B cell (primary cell): Measurements from ENCODE around the gene KIAA0825. TPM values are rescaled to one million over a fixed set of nuclear protein-coding genes. Genes with fewer than 3 reads are reported as not detected.

Source experiments
- ATAC-seq: fragments of 200-7000 bp; cut with Tn5 transposase; one replicate; pipeline ENCODE4 v1.10.0; 2021; ENCODE audit warnings: low read depth, mild to moderate bottlenecking, moderate number of reproducible peaks, moderate library complexity
- CTCF ChIA-PET: fragments of 350-600 bp; sonication (Branson Sonifier 250); formaldehyde crosslinking; loops from one replicate; lab custom pipeline; 2021; ENCODE audit warnings: antibody characterized with exemption, inconsistent platforms; lab: Charles Lee
- POLR2A ChIA-PET: fragments of 350-600 bp; sonication (Branson Sonifier 250); formaldehyde crosslinking; loops from one replicate; lab custom pipeline; 2021; ENCODE audit warnings: antibody characterized with exemption; lab: Charles Lee
- DNase-seq: peaks from one replicate; pipeline ENCODE4 v3.0.0; 2013
- H2AFZ ChIP-seq: 2 replicates; pipeline ENCODE4 v1.6.1; 2012; ENCODE audit warnings: mild to moderate bottlenecking, low read depth, low read length; ENCODE audit not compliant: insufficient read depth, poor library complexity, severe bottlenecking
- H3K27ac ChIP-seq, 2 donors: 1 replicate in 1 of 2; 2 replicates in 1 of 2; pipeline ENCODE4 v1.5.1; 2012 to 2013; ENCODE audit warnings: low read length in 2 of 2, mild to moderate bottlenecking in 2 of 2, moderate library complexity in 1 of 2
- H3K27me3 ChIP-seq, 4 experiments: fragments of 200-600 bp in 1 of 4; sonication (generic) in 1 of 4; replicated peaks in 1 of 4; 1 replicate in 2 of 4; 2 replicates in 2 of 4; pipeline versions ENCODE4 v1.6.1 to v1.7.0; 2013 to 2016; ENCODE audit warnings: low read length in 3 of 4, mild to moderate bottlenecking in 2 of 4, mixed read lengths in 1 of 4, moderate library complexity in 1 of 4; ENCODE audit not compliant: insufficient read depth in 4 of 4, control insufficient read depth in 3 of 4; ENCODE audit errors: control extremely low read depth in 1 of 4
- H3K36me3 ChIP-seq, 2 experiments: replicated peaks in 1 of 2; 1 replicate in 1 of 2; 2 replicates in 1 of 2; pipeline versions ENCODE4 v1.6.1 to v1.7.1; 2013; ENCODE audit warnings: low read length in 1 of 2; ENCODE audit not compliant: insufficient read depth in 2 of 2, control insufficient read depth in 1 of 2; ENCODE audit errors: control extremely low read depth in 1 of 2, extremely low read depth in 1 of 2
- H3K4me1 ChIP-seq, 2 donors: fragments of 200-600 bp in 1 of 2; sonication (generic) in 1 of 2; 1 replicate in 1 of 2; 2 replicates in 1 of 2; pipeline versions ENCODE4 v1.5.1 to v1.6.1; 2013 to 2017; ENCODE audit warnings: low read length in 2 of 2; ENCODE audit not compliant: control insufficient read depth in 2 of 2, insufficient read depth in 2 of 2
- H3K4me2 ChIP-seq: replicated peaks from 2 replicates; pipeline ENCODE3; 2012; ENCODE audit warnings: mild to moderate bottlenecking, low read depth, low read length; ENCODE audit not compliant: poor library complexity, severe bottlenecking
- H3K4me3 ChIP-seq, 5 experiments: fragments of 200-600 bp in 1 of 5; sonication (generic) in 1 of 5; 1 replicate in 3 of 5; 2 replicates in 2 of 5; pipeline versions ENCODE4 v1.5.1 to v1.7.0; 2011 to 2016; ENCODE audit warnings: low read length in 4 of 5, mild to moderate bottlenecking in 4 of 5, low read depth in 2 of 5, control low read depth in 1 of 5, moderate library complexity in 1 of 5; ENCODE audit not compliant: insufficient read depth in 1 of 5; ENCODE audit errors: control extremely low read depth in 1 of 5, extremely low read depth in 1 of 5
- H3K79me2 ChIP-seq: fragments of 200-600 bp; sonication (generic); one replicate; pipeline ENCODE4 v1.6.0; 2016; ENCODE audit warnings: low read length; ENCODE audit not compliant: control insufficient read depth, insufficient read depth
- H3K9ac ChIP-seq: fragments of 200-600 bp; sonication (generic); 2 replicates; pipeline ENCODE4 v1.6.1; 2017; ENCODE audit warnings: mild to moderate bottlenecking, low read length, moderate library complexity
- H3K9me3 ChIP-seq, 3 donors: one replicate each; pipeline versions ENCODE4 v1.6.1 to v1.7.1; 2013; ENCODE audit warnings: low read length in 2 of 3; ENCODE audit not compliant: control insufficient read depth in 2 of 3, insufficient read depth in 1 of 3; ENCODE audit errors: control extremely low read depth in 1 of 3
- H4K20me1 ChIP-seq: 2 replicates; pipeline ENCODE4 v1.6.0; 2012; ENCODE audit warnings: mild to moderate bottlenecking, low read length; ENCODE audit not compliant: insufficient read depth, control insufficient read depth, poor library complexity, severe bottlenecking
- H3K27ac Mint-ChIP-seq: one replicate; pipeline ENCODE4 v1.8.0; 2021; ENCODE audit warnings: mixed read lengths
- H3K27me3 Mint-ChIP-seq: one replicate; pipeline ENCODE4 v1.8.0; 2021; ENCODE audit warnings: mixed read lengths
- H3K4me1 Mint-ChIP-seq: one replicate; pipeline ENCODE4 v1.8.0; 2021; ENCODE audit warnings: mixed read lengths
- H3K4me3 Mint-ChIP-seq: one replicate; pipeline ENCODE4 v1.8.0; 2021; ENCODE audit warnings: mixed read lengths
- H3K9me3 Mint-ChIP-seq: one replicate; pipeline ENCODE4 v1.8.0; 2022; ENCODE audit warnings: mixed read lengths; ENCODE audit not compliant: insufficient read depth
- CTCF ChIP-seq: fragments of 200-600 bp; IDR thresholded peaks from one replicate; pipeline ENCODE4 v1.8.0; 2022; ENCODE audit warnings: antibody characterized with exemption, mild to moderate bottlenecking
- EZH2 ChIP-seq: IDR thresholded peaks from 2 replicates; pipeline ENCODE4 v1.6.1; 2012; ENCODE audit warnings: borderline replicate concordance, low read depth, mild to moderate bottlenecking, moderate library complexity, low read length; ENCODE audit not compliant: insufficient read depth, poor library complexity, severe bottlenecking
- WGBS: methylation state at CpG from one replicate; pipeline ENCODE4 v1.1.5; 2013; ENCODE audit warnings: missing lambda C conversion rate; ENCODE audit not compliant: insufficient coverage; 5-methylcytosine and 5-hydroxymethylcytosine counted together
- intact Hi-C: fragments of 100-400 bp; cut with micrococcal nuclease; formaldehyde crosslinking; loops from one replicate; pipeline ENCODE4 v1.10.0; 2022
- polyA plus RNA-seq: library from polyadenylated mRNA; depleted of rRNA; stranded (reverse); fragments of >200 nt; gene quantifications from 2 replicates; pipeline ENCODE4 v1.2.3, GENCODE V29; 2012
- total RNA-seq, 2 donors: library from RNA; stranded (reverse); fragments of 120-200 nt in 1 of 2; gene quantifications; 1 replicate in 1 of 2; 2 replicates in 1 of 2; pipeline versions ENCODE4 v1.2.3 to v1.2.4, GENCODE V29; 2013 to 2022

KIAA0825 gene
- total and polyA plus RNA-seq, 2 donors (not counting 1 experiment from before 2014, with no cell fraction given): 0.43 to 2.7 TPM

GRCh38 chr5:94308442-94308841, 310.0 kb downstream of the KIAA0825 start:
- no peak for DNase-seq

GRCh38 chr5:94304146-94304545, 314.3 kb downstream of the KIAA0825 start:
- ChIA-PET CTCF (no interaction called here), POLR2A (no interaction called here)
- TF ChIP-seq CTCF (no peak), EZH2 (no peak)
- H3K4me1 ChIP-seq: no peaks in the 10 kb centered on the region
- ATAC-seq (no peak), DNase-seq (no peak)
- WGBS: 95% methylated on average over 3 of the region's 7 CpGs
- H3K4me2 ChIP-seq: no peak overlapping the region
- H3K27ac Mint-ChIP-seq: no peak overlapping the region
- no peak overlapping the region for H3K4me3 ChIP-seq
- H3K9me3 ChIP-seq: no peaks in the 10 kb centered on the region
- no peaks in the 10 kb centered on the region for H3K27me3 ChIP-seq
- no peaks in the 10 kb centered on the region for H3K4me1 Mint-ChIP-seq
- no peak overlapping the region for H2AFZ ChIP-seq
- H3K9ac ChIP-seq: no peak overlapping the region
- no peak overlapping the region for H3K4me3 Mint-ChIP-seq
- no peaks in the 10 kb centered on the region for H3K27me3 Mint-ChIP-seq
- no peaks in the 10 kb centered on the region for H3K9me3 Mint-ChIP-seq
- H3K36me3 ChIP-seq: no peaks in the 10 kb centered on the region
- H3K27ac ChIP-seq: no peak overlapping the region
- no peaks in the 10 kb centered on the region for H3K79me2 ChIP-seq
- no peaks in the 10 kb centered on the region for H4K20me1 ChIP-seq
- intact Hi-C loops: no loop called here

More at GRCh38 chr5:94308442-94308841, 310.0 kb downstream of the KIAA0825 start:
- CTCF ChIA-PET: no interaction called here
- no peak overlapping the region for H3K4me3 Mint-ChIP-seq
- ATAC-seq: no peak
- H3K79me2 ChIP-seq: no peaks in the 10 kb centered on the region
- no peak overlapping the region for H3K27ac ChIP-seq
- H3K9ac ChIP-seq: no peak overlapping the region
- no peaks in the 10 kb centered on the region for H3K9me3 Mint-ChIP-seq
- 80% methylated on average over 1 of the region's 1 CpG for WGBS
- H3K27me3 ChIP-seq: no peaks in the 10 kb centered on the region
- no peaks in the 10 kb centered on the region for H3K4me1 Mint-ChIP-seq
- POLR2A ChIA-PET: no interaction called here
- H2AFZ ChIP-seq: no peak overlapping the region
- intact Hi-C loops: no loop called here
- no peak overlapping the region for H3K27ac Mint-ChIP-seq
- no peaks in the 10 kb centered on the region for H4K20me1 ChIP-seq
- no peaks in the 10 kb centered on the region for H3K4me1 ChIP-seq
- H3K4me2 ChIP-seq: no peak overlapping the region
- no peaks in the 10 kb centered on the region for H3K36me3 ChIP-seq
- no peak for TF ChIP-seq CTCF
- TF ChIP-seq EZH2: no peak
- H3K4me3 ChIP-seq: no peak overlapping the region
- H3K9me3 ChIP-seq: no peaks in the 10 kb centered on the region
- no peaks in the 10 kb centered on the region for H3K27me3 Mint-ChIP-seq
